HG03442 (cell line): ENCODE measurements around the gene GRK6.
A peak's percentile ranks its signal among the peaks of the same experiment; 100 is the strongest.

ENCODE experiments used
- ATAC-seq: cut with Tn5 transposase; IDR thresholded peaks from one replicate; pipeline ENCODE4 v1.9.1; 2021; ENCODE audit warnings: mild to moderate bottlenecking, moderate library complexity; ENCODE audit not compliant: unreplicated experiment

The GRK6 gene

GRCh38 chr5:177438468-177438867, 12.0 kb downstream of the GRK6 start:
- no peak for ATAC-seq

- ATAC-seq: no peak
Measured at GRCh38 chr5:177439518-177440053, 13.1 kb downstream of the GRK6 start.

GRCh38 chr5:177440211-177440989, 13.9 kb downstream of the GRK6 start:
- ATAC-seq: no peak

GRCh38 chr5:177440990-177441780, 14.7 kb downstream of the GRK6 start:
- no peak for ATAC-seq

- ATAC-seq: no peak
Measured at GRCh38 chr5:177442066-177442826, 15.8 kb downstream of the GRK6 start.

- ATAC-seq: no peak
Measured at GRCh38 chr5:177443144-177443983, 16.9 kb downstream of the GRK6 start.

- no peak for ATAC-seq
Measured at GRCh38 chr5:177444106-177445051, 17.9 kb downstream of the GRK6 start.

GRCh38 chr5:177445052-177445916, 18.8 kb downstream of the GRK6 start:
- ATAC-seq: no peak

- no peak for ATAC-seq
Measured at GRCh38 chr5:177445917-177446199, 19.4 kb downstream of the GRK6 start.

GRCh38 chr5:177446200-177447065, 20.0 kb downstream of the GRK6 start, which contains the start of gene PRR7:
Gene PRR7 (plus strand): TSS chr5:177446814. CDS start chr5:177455068, 8,254 bp downstream.
- ATAC-seq: peak; percentile 54

- ATAC-seq: peak; percentile 32
Measured at GRCh38 chr5:177447066-177447610, 20.7 kb downstream of the GRK6 start.

- ATAC-seq: no peak
Measured at GRCh38 chr5:177447611-177448243, 21.3 kb downstream of the GRK6 start.

- ATAC-seq: no peak
Measured at GRCh38 chr5:177448244-177448950, 21.9 kb downstream of the GRK6 start.

GRCh38 chr5:177449140-177450061, 22.9 kb downstream of the GRK6 start:
- no peak for ATAC-seq
